ENCODE measurements around the gene VPS8. TPM values are rescaled to one million over a fixed set of nuclear protein-coding genes. Genes with fewer than 3 reads are reported as not detected.
A peak's percentile ranks its signal among the peaks of the same experiment; 100 is the strongest.

VPS8 gene
- total RNA-seq, 3 donors from 2014 or later (not counting 1 experiment from before 2014, with no cell fraction given) = 89.3 to 127 (median 115) TPM

- DNase-seq (peak; percentile 67 to 92), ATAC-seq (peak; percentile 87 to 100 (median 100))
- WGBS (ENCODE audit: insufficient coverage) = 56% methylated on average over 9 of the region's 11 CpGs
- Histone ChIP-seq H3K27ac (ENCODE audit: low read length) (no peak overlapping the region), H3K4me1 (ENCODE audit: control insufficient read depth, insufficient read depth, low read length) (no peaks in the 10 kb centered on the region), H3K4me3 (ENCODE audit: low read length) (no peak overlapping the region), H3K36me3 (ENCODE audit: control insufficient read depth, insufficient read depth, low read length) (no peaks in the 10 kb centered on the region), H3K27me3 (ENCODE audit: control insufficient read depth, insufficient read depth, low read length) (peaks cover 4% of the 10 kb centered on the region), H3K9me3 (ENCODE audit: control insufficient read depth, insufficient read depth, low read length) (no peaks in the 10 kb centered on the region)
- Mint-ChIP-seq H3K4me1 (no peaks in the 10 kb centered on the region), H3K27me3 (ENCODE audit: low read depth in 2 of 2) (peaks cover 28 to 40% of the 10 kb centered on the region in 2 donors), H3K4me3 (no peak overlapping the region), H3K9me3 (no peaks in the 10 kb centered on the region), H3K27ac (no peak overlapping the region), H3K36me3 (no peaks in the 10 kb centered on the region)
- intact Hi-C loops (cut with micrococcal nuclease) = loop anchor here (1.0 kb wide), 1 partner anchor 216 kb away; the partner anchor contains the start of gene EPHB3
- peak; percentile 88 for TF ChIP-seq CTCF (IDR thresholded peaks at IDR 0.05)
These were observed 34.2 kb upstream of the VPS8 start for GRCh38 chr3:184777566-184778356.

GRCh38 chr3:184778426-184779332 is 33.3 kb upstream of the VPS8 start:
- no peak for TF ChIP-seq CTCF (IDR thresholded peaks at IDR 0.05)
- Mint-ChIP-seq H3K27me3 (ENCODE audit: low read depth in 2 of 2) (peaks cover 34 to 40% of the 10 kb centered on the region in 2 donors), H3K36me3 (no peaks in the 10 kb centered on the region), H3K9me3 (no peaks in the 10 kb centered on the region), H3K4me1 (no peaks in the 10 kb centered on the region), H3K27ac (no peak overlapping the region), H3K4me3 (no peak overlapping the region)
- intact Hi-C loops (cut with micrococcal nuclease) = no loop called here
- ATAC-seq (no peak), DNase-seq (no peak)
- H3K9me3 ChIP-seq (ENCODE audit: control insufficient read depth, insufficient read depth, low read length) = no peaks in the 10 kb centered on the region
- no peak overlapping the region for H3K27ac ChIP-seq (ENCODE audit: low read length)
- WGBS (ENCODE audit: insufficient coverage) = 75% methylated on average over 26 of the region's 26 CpGs
- peaks cover 4% of the 10 kb centered on the region for H3K27me3 ChIP-seq (ENCODE audit: control insufficient read depth, insufficient read depth, low read length)
- H3K4me1 ChIP-seq (ENCODE audit: control insufficient read depth, insufficient read depth, low read length) = no peaks in the 10 kb centered on the region
- no peaks in the 10 kb centered on the region for H3K36me3 ChIP-seq (ENCODE audit: control insufficient read depth, insufficient read depth, low read length)
- H3K4me3 ChIP-seq (ENCODE audit: low read length) = no peak overlapping the region

GRCh38 chr3:184780981-184781515 is 30.9 kb upstream of the VPS8 start:
- WGBS (ENCODE audit: insufficient coverage) = 76% methylated on average over 6 of the region's 6 CpGs
- no peaks in the 10 kb centered on the region for H3K9me3 Mint-ChIP-seq
- no peak overlapping the region for H3K27ac Mint-ChIP-seq
- Histone ChIP-seq H3K36me3 (ENCODE audit: control insufficient read depth, insufficient read depth, low read length) (no peaks in the 10 kb centered on the region), H3K9me3 (ENCODE audit: control insufficient read depth, insufficient read depth, low read length) (no peaks in the 10 kb centered on the region), H3K4me1 (ENCODE audit: control insufficient read depth, insufficient read depth, low read length) (peaks cover 7% of the 10 kb centered on the region), H3K4me3 (ENCODE audit: low read length) (no peak overlapping the region), H3K27me3 (ENCODE audit: control insufficient read depth, insufficient read depth, low read length) (peaks cover 4% of the 10 kb centered on the region), H3K27ac (ENCODE audit: low read length) (no peak overlapping the region)
- intact Hi-C loops (cut with micrococcal nuclease) = no loop called here
- peaks cover 39 to 57% of the 10 kb centered on the region in 2 donors for H3K27me3 Mint-ChIP-seq (ENCODE audit: low read depth in 2 of 2)
- ATAC-seq (no peak), DNase-seq (no peak)
- TF ChIP-seq CTCF (IDR thresholded peaks at IDR 0.05) = no peak
- no peaks in the 10 kb centered on the region for H3K36me3 Mint-ChIP-seq
- H3K4me3 Mint-ChIP-seq = no peak overlapping the region
- H3K4me1 Mint-ChIP-seq = peaks cover 14% of the 10 kb centered on the region in 2 donors

All from natural killer cell (primary cell).